ENCODE measurements around the gene UFD1.

GRCh38 chr22:19446603-19447329, 32.2 kb downstream of the UFD1 start:
- TF ChIP-seq CTCF (conservative IDR thresholded peaks at IDR 0.05 in 1 of 2, IDR thresholded peaks at IDR 0.05 in 1 of 2; ENCODE audit: low read depth in 1 of 2, low read length in 2 of 2) (no peak), EZH2 (IDR thresholded peaks at IDR 0.05; ENCODE audit: low read length, missing control alignments) (no peak)

Data from fibroblast of lung (primary cell).